COLO668 (cell line): ENCODE results near the gene LRRC36.
"Not testable (repeated sequence)": the region's sequence is repeated elsewhere in the genome, so short reads cannot be mapped to it uniquely, and the experiment has no call there.

ENCODE experiments used
- DNase-seq: peaks from one replicate; lab custom pipeline; 2025; ENCODE audit not compliant: unreplicated experiment; lab: John Stamatoyannopoulos, UW

LRRC36 gene

GRCh38 chr16:67339453-67339852 is 12.8 kb downstream of the LRRC36 start:
- DNase-seq, result no peak

- no peak for DNase-seq
Observed at GRCh38 chr16:67341250-67341649, 14.6 kb downstream of the LRRC36 start.

- DNase-seq, result no peak
Observed at GRCh38 chr16:67342616-67343015, 16.0 kb downstream of the LRRC36 start.

GRCh38 chr16:67345401-67345800 is 18.8 kb downstream of the LRRC36 start:
- DNase-seq, result no peak

- DNase-seq, result no peak
Observed at GRCh38 chr16:67346341-67346740, 19.7 kb downstream of the LRRC36 start.

GRCh38 chr16:67349172-67349571 is 22.6 kb downstream of the LRRC36 start:
- no peak for DNase-seq

- DNase-seq, result no peak
Observed at GRCh38 chr16:67350324-67350723, 23.7 kb downstream of the LRRC36 start.

GRCh38 chr16:67352463-67352862 is 25.8 kb downstream of the LRRC36 start:
- DNase-seq, result not testable (repeated sequence)

GRCh38 chr16:67356396-67356795 is 29.8 kb downstream of the LRRC36 start:
- DNase-seq, result no peak

GRCh38 chr16:67357561-67357960 is 30.9 kb downstream of the LRRC36 start:
- peak; percentile 14 for DNase-seq

- not testable (repeated sequence) for DNase-seq
Observed at GRCh38 chr16:67359540-67360269, 33.1 kb downstream of the LRRC36 start.

- no peak for DNase-seq
Observed at GRCh38 chr16:67361038-67361437, 34.4 kb downstream of the LRRC36 start.

- no peak for DNase-seq
Observed at GRCh38 chr16:67364600-67365235, 38.1 kb downstream of the LRRC36 start.

- no peak for DNase-seq
Observed at GRCh38 chr16:67370661-67371060, 44.0 kb downstream of the LRRC36 start.

- DNase-seq, result no peak
Observed at GRCh38 chr16:67372664-67373063, 46.0 kb downstream of the LRRC36 start.

GRCh38 chr16:67376012-67376411 is 49.4 kb downstream of the LRRC36 start:
- DNase-seq, result not testable (repeated sequence)

GRCh38 chr16:67378642-67379041 is 52.0 kb downstream of the LRRC36 start:
- no peak for DNase-seq

- DNase-seq, result no peak
Observed at GRCh38 chr16:67383284-67383683, 56.7 kb downstream of the LRRC36 start.

GRCh38 chr16:67384778-67385510 is 58.3 kb downstream of the LRRC36 start:
- DNase-seq, result no peak

- DNase-seq, result no peak
Observed at GRCh38 chr16:67386861-67387455, 60.3 kb downstream of the LRRC36 start.

GRCh38 chr16:67387479-67388079 is 61.0 kb downstream of the LRRC36 start:
- DNase-seq, result no peak
